ENCODE data around the gene ZNF101.

ZNF101 gene

DNA sequence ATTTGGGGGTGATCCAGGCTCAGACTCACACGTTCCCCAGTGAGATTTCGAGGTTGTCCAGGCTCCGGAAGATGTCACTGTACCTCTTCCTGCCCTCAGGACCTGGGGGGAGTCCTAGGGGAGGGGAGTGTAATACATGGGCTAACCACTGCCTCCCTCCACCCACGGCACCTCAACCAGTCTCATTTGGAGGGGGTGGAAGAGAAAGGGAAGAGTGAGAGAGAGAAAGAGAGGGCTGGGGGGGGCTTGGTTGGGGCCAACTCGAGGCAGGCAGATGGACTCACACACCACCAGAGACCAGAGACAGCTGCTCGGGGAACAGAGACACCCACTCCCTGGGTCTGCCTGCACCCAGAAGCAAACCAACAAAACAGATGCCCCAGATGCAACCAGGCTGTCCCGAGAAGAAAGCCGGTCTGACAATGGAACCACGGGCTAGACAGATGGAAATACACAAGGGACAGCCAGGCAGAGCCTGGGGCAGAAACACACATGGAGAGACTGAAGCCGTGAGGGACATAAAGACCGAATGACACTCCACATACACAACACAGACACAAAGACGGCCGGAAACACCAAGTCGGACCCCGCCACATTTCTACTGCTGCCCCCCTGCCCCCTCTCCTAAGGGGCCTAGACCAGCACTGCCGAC, 26.0 kb upstream of the ZNF101 start:
- peak; percentile 57 for DNase-seq (ENCODE audit: low spot score)

DNA sequence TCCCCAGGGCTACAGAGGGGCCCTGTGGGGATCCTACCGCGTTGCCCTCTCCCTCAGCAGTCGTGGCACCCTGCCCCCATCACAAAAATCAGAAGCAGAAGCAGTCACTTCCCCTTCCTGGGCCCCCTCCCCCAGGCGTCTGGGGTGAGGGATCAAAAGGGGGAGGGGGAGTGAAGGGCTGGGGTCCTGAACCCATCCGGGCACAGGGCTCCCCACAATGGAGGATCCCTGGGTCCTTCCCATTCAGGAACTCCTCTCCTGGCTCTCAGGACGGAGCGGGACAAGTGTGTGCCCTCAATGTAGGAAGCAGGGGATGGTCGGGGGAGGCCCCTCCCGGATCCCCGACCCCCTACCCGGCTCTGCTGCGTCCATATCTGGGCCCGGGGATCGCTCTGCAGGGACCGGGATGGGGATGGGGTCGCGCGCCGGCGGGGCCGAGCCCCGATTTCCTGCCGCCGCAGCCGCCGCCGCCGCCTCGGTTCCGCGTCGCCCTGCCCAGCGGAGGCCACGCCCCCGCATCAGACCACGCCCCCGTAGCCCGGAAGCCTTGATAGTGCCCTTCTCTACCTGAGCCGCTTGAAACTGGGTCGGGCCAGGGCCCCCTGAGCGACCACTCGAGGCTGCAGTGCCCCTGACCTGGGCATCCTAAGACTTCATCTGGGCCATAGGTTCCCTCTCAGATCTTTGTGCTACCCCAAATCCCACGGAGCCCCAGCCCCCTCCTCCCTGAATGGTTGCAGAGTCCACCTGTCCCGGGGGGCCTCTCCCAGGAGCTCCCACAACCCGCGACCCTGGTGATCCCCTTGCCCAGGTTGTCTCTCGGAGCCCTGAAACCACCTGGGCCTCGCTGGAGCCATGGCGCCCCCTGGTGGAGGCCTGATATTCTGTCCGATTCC, 25.2 kb upstream of the ZNF101 start, which contains the start of gene GMIP:
TSS of gene GMIP (minus strand) at position 500 of the 896 bp plus-strand sequence. CDS start at position 372, 128 bp downstream.
- DNase-seq (ENCODE audit: low spot score), result peak; percentile 83

DNA sequence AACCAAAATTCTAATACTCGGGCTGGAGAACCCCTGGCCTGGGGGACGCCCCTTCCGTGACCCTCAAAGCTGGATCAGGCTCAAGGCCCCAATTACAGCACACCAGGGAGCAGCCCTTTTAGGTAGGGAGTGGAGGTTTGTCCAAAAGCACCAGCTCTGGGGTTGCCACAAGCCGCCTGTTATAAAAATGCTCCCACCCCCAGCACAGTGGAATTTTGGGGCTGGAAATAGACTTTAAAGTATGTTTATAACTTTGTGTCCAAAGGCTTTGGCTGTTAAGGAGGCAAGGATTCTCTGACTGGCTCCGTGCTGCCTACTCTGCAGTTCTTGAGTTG, 24.6 kb upstream of the ZNF101 start:
- no peak for DNase-seq (ENCODE audit: low spot score)

DNA sequence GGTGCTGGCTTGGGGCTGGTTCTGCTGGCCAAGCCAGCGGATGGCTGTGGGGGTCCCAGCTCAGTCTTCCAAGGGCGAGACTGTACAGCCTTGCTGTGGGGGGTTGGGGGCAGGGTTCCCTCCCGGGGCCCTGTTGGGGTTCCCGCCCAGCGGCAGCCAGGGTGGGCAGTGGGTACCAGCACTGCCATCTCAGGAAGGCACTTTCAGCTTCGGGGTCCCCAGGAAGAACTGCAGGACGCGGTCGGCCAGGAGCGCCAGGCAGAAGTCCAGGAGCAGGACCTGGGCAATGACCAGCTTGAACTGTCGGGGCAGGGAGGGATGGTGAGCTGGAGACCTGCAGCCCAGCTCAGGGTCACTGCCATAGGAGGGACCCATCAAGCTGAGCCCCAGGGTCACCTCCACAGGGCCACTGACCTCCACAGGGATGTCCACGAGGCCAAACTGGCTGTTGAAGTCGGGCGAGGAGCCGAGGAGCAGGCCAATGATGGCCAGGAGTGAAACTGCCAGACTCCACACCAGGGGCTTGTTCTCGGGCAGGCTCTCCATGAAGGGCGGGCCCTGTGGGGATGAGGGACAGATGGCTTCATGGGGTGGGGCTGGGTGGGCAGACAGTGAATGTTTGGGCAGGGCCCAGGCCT, 23.3 kb upstream of the ZNF101 start:
- DNase-seq (ENCODE audit: low spot score), result no peak

DNA sequence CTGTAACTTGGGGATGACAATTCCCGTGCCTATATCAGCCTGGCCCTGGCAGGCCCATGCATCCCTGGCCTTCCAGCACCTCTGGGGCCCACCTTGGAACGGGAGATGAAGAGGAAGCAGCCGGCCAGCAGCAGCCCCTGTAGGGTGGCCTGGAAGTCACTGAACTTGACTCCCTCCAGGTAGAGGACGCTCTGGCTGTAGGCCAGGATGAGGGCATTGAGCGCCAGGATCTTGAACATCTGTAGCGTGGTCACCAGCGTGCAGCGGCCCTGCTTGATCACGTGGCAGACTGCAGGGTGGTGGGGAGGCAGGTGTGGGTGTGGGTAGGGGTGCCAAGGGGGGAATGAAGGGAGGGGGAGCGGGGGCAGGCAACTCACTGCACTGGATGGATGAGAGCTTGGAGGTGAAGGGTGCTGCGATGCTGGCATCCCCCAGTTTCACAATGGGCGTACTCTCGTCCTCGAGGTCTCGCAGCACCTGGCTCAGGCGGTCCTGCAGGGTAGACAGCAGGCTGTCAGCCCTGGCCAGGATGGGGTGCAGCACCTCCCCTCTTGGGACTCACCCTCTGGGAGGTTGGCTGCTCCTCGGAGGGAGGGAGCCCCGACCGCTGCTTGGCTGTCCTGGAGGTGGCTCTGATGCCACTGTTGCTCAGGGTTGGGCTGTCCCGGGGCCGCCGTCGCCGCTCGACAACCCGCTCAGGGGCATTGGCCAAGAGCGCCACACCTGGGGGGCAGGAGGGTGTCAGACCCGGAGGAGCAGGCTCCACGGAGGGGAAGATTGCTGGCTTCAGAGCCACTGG, 21.4 kb upstream of the ZNF101 start:
- no peak for DNase-seq (ENCODE audit: low spot score)

DNA sequence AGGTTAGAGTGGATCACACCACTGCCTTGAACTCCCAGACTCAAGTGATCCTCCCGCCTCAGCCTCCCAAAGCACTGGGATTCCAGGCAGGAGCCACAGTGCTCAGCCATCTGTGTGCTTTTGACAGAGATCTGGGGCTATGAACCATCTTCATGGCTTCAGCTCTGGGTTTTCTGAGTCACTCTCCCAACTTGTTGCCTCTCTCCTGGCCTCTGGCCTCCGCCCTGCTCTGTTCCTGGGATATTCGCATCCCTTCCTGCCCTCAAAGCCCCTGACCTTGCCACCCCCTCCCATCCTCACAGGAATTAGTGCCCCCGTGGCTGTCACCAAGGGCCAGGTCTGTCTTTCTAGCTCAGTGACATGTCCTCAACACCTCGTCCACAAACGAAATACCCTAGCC, 19.5 kb upstream of the ZNF101 start:
- no peak for DNase-seq (ENCODE audit: low spot score)

DNA sequence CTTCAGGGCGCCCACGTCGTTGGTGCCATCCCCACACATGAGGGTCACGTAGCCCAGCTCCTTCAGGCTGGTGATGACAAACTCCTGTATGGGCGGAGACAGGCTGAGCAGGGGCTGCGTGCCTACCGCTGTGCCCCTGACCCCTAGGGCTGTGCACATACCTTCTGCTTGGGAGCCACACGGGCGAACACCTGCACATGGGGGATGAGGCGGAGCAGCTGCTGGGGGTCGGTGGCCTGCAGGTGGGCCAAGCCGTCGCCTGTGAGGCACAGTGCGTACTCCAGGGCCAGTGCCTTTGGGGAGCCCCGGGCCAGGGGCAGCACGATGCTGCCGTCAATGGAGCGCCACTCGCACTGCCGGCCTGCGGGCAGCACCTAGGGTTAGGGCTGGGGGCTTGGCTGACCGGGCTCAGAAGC, 19.1 kb upstream of the ZNF101 start:
- DNase-seq (ENCODE audit: low spot score), result no peak

DNA sequence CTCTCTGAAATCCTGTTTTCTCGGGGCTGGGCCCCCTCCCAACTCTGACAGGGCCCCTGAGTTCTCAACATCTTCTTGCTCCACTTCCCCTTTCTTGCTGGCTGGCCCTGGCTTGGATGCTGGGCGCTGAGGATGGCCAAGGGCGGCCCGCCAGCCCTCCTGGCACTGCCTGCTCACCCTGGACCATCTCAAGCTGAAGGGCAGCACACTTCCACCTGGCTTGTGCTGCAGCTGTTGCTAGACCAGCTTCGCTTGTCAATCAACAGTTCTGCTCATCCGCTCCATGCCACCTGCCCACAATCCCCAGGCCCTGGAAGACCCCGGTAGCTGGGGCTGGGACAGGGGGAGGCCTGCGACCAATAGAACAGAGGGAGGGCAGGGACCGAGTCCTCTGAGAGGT, 18.3 kb upstream of the ZNF101 start:
- DNase-seq (ENCODE audit: low spot score), result no peak

DNA sequence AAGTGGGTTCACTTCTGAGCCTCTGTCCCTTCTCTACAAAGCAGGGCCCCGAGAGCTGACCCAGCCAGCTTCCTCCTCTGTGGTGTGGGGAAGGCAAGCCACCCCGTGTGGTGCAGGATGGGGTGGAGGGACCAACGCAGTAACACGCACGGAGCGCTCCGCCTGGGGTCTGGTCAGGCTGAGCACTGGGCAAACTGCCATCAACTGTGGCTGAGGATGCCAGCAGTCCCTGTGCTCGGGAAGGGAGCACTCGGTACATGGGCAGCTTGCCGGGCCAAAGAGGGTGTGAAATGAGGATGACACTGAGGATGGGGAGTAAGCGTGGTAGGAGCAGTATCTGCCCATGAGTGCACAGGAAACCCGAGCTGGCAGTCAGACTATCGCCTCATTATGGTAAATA, 17.6 kb upstream of the ZNF101 start:
- DNase-seq (ENCODE audit: low spot score), result no peak

DNA sequence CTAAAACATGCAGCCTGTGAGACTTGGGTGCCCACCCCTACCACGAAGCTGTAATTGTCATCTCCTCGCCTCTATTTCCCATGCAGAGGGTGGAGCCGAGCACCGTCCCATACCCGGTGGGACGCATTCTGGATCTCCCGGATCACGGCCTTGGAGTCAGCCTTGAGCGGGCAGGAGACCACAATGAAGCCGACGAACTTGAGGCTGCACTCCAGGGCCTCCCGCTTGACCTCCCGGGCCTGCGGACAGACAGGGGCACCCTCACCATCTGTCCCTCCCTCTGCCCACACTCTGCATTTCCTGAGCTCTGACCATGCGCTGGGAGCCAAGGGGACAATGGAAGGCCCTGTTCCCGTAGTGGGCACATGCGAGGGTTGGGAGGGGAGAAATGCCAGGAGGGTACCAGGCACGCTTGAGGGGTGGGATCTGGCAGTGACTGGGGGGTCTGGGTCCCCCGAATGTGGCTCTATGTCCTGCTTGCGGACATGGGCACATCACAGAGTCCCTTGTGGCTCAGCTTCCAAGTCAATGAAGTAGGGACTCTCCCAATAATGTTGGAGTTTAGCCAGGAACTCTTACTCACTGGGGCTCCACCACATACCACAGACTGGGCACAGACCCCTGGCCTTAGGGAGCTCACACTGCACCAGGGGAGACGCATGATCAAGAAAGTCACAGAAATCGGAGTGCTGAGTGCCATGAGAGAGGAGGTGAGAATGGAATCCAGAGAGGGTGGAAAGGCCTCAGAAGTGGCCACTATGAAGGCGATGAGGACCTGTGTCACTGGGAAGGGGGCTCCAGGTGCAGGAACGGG, 15.9 kb upstream of the ZNF101 start:
- no peak for DNase-seq (ENCODE audit: low spot score)

DNA sequence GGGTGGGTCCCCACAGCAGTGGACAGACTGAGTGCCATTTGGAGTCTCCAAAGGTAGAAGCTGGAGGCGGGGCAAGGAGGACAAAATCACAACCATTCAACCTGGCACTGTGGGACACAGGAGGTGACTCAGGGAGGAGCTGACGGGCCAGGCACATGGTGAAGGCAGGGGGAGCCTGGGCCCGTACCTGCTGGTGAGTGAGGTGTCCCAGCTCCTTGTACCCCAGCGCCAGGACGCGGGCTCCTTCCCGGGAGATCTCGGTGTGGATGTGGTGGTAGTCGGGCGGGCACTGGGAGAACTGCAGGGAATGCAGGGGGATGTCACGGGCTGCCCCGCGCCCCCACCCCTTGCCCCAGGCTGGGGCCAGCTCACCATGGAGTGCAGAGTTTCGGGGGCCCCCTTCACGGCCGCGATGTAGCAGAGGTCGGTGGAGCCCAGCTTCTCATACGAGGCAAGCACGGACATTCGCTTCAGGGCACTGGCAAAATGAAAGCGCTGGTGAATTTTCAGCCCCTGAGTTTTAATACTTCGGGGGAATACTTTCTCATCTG, 15.0 kb upstream of the ZNF101 start:
- no peak for DNase-seq (ENCODE audit: low spot score)

DNA sequence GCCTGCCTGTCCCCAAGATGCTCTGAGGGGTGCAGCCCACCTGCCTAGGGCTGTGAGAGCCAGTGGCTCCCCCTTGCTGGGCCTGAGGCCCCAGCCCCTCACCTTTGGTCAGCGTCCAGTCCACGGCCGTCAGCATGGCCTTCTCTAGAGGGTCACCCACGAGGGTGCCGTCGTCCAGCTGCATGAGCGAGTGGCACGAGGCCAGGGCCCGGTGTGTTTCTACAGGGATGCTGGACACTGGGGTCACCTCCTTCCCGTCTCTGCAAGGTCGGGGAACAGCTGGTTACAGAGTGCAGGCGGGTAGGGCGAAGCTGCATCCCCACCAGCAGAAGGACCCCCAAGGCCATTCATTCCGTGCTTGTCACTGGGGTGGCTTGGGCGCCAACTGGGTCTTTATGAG, 14.2 kb upstream of the ZNF101 start:
- DNase-seq (ENCODE audit: low spot score), result no peak

DNA sequence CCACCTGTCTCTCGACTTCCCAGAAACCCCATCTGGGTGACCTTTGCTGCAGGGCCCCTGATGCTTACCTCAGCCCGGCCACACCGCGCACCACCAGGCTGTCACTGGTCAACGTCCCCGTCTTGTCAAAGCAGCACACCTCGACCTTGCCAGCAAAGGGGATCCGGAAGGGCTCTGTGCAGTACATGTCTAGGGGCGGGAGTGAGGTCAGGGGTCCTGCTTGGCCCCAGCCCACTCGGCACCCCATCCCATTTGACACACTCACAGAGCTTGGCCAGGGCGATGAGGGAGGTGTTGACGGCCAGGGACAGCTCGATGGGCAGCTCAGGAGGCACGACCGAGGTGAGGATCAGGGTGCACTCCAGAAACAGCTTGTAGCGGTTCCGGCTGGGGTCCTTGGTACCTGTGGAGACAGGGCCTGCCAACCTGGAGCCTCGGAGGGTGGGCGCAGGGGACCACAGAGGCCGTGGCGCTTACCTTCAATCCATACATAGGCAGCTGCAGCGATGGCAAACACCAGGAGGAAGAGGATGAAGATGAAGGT, 13.5 kb upstream of the ZNF101 start:
- DNase-seq (ENCODE audit: low spot score), result peak; percentile 3

DNA sequence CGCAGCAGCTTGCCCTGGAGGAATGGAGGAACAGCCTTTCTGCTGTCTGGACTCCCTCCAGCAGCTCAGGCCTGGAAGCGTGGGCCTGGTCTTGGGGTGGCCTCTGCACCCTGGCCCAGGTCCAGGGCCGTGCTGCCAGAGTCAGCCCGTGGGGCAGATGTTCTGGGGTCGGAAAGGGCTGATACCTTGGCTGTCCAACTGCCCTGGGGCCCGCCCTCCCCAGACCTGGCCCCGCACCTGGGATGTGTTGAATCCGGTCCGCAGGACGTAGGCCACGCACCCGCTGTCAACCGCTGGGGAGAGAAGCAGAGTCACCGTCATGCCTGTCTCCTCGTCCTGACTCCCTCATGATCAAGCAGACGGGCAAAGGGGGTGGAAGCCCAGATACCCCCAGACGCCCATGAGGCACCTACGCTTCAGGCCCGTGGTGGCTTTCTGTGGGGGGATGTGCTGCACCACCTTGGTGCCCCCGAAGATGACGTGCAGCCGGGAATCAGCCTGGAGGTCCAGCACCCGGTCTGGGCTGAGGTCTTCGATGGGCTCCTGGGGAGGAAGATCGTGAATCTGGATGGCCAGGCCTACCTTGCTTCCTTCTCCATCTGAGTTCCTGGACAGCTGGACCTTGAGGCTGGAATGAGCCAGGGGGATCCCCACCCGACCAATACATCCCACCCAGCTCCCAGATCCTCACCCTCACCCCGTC, 12.8 kb upstream of the ZNF101 start:
- peak; percentile 2 for DNase-seq (ENCODE audit: low spot score)

DNA sequence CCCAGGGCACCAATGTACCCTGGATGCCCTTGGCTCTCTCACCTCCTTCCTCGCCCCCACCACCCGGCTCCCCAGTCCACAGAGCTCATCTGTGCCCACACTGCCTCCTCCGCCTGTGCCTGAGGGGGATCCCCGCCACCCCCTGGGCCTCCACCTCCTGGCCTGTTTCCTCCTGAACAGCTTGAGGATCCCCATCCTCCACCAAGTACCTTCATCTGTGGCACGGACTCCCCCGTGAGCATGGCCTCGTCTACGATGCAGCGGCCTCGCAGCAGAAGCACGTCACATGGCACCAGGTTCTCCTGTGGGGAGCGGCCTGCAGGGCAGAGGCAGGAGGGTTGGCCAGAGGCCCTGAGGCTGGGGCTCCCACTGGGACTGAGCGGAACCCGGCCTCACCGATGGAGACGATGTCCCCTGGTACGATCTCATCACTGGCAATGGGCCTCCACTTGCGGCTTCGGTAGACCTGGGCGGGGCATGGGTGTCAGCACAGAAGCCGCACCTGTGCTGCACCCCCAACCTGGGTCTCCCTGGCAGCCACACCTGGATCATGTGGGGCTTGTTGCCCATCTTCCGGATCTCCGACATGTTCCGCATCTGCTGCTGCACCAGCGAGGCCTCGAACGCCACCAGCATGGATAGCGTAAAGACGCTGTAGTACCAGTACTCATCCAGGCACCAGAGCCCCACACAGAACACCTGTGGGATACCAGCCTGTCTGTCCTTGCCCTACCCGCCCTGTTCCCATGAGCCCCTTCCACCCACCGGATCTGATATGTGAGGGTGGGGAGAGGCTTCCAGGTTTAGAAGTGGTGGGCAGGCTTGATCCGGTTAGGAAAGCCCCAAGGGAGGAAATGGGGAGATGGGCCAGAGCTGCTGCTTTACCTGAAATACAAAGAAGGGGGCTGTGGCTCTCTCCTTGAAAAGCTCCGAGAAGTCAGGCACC, 11.9 kb upstream of the ZNF101 start:
- peak; percentile 3 for DNase-seq (ENCODE audit: low spot score)

DNA sequence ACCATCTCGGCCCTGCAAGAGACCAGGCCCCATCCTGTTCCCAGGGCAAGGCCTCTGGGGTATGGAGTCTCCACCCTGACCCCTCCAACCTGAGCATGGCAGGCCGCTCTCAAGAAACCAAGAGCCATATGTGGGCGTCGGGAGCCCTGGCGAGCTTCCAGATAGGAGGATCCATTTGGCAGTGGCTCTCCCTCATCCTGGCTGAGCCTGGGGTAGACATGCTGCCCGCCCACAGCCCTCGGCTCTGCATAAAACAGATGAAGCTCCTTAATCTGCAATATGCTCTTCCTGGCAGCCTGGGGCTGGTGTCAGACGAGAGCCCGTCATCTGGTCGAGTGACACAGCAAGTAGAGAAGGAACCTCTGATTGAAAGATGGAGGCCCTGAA, 11.2 kb upstream of the ZNF101 start:
- DNase-seq (ENCODE audit: low spot score), result peak; percentile 2

DNA sequence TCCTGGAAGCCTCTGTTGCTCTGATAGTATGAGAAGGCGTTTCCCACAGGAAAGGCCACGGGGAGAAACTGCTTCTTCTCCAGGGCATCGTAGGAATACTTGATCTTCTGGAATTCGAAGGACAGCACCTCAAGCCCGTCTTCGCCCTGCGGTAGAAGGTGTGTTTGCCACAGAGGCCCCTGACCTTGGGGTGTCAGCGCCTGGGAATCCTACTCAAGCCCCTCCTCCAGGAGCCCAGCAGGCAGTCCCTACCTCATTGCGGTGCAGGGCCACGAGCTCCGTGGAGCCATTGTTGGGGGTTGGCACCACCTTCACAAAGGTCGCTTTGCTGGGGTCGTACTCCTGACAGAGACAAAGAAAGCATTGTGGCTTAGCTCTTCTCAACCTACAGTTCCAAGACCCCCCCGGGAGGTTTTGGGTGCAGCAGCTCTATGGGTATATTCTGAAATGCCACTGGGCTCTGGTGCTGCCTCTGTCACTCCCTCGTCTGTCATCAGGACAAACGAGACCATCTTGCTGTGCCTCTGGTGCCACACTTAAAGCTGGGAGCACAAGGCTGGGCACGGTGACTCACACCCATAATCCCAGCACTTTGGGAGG, 8.9 kb upstream of the ZNF101 start:
- no peak for DNase-seq (ENCODE audit: low spot score)

DNA sequence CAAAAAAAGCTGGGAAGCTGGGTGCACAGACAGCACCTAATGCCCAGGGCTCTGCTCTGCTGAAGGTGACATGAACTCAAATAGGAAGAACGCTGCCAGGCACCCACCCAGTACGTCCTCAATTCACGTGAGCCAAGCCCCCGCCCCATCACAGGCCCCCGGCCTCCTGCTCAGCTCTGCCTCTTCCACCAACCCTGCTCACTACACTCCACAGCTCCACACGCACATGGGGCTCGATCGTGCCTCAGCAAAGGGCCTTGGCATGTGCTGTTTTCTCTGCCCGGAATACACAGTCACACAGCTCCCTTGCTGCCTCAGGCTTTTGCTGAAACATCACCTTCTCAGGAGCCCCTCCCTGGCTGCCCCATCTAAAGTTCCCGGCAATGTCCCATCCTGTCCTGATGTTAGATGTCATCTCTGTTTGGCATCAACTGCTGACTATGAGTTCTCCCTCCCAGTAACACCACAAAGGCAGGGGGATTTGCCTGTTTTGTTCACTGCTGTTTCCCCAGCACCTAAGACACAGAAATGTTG, 7.4 kb upstream of the ZNF101 start:
- DNase-seq (ENCODE audit: low spot score), result no peak
